GM12865 (cell line): ENCODE results near the gene B3GAT1.
"Not testable (repeated sequence)": the region's sequence is repeated elsewhere in the genome, so short reads cannot be mapped to it uniquely, and the experiment has no call there.

Experiments used
- DNase-seq: peaks from one replicate; pipeline ENCODE4 v3.0.0; 2010; ENCODE audit warnings: low read depth
- H3K4me3 ChIP-seq: 2 replicates; pipeline ENCODE4 v1.5.1; 2011; ENCODE audit warnings: mild to moderate bottlenecking, low read depth, low read length, control low read depth
- TF ChIP-seq, protein P1 (sequence below): IDR thresholded peaks from 2 replicates; pipeline ENCODE4 v1.5.1; 2011; ENCODE audit warnings: low read length, control low read depth, low read depth, inconsistent platforms; ENCODE audit not compliant: insufficient read depth; ENCODE audit errors: missing control alignments

B3GAT1 gene

GRCh38 chr11:134449713-134450112 lies 37.7 kb upstream of the B3GAT1 start:
- no peak overlapping the region for H3K4me3 ChIP-seq
- no peak for DNase-seq
- TF ChIP-seq, protein P1, sequence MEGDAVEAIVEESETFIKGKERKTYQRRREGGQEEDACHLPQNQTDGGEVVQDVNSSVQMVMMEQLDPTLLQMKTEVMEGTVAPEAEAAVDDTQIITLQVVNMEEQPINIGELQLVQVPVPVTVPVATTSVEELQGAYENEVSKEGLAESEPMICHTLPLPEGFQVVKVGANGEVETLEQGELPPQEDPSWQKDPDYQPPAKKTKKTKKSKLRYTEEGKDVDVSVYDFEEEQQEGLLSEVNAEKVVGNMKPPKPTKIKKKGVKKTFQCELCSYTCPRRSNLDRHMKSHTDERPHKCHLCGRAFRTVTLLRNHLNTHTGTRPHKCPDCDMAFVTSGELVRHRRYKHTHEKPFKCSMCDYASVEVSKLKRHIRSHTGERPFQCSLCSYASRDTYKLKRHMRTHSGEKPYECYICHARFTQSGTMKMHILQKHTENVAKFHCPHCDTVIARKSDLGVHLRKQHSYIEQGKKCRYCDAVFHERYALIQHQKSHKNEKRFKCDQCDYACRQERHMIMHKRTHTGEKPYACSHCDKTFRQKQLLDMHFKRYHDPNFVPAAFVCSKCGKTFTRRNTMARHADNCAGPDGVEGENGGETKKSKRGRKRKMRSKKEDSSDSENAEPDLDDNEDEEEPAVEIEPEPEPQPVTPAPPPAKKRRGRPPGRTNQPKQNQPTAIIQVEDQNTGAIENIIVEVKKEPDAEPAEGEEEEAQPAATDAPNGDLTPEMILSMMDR, result no peak

DNA sequence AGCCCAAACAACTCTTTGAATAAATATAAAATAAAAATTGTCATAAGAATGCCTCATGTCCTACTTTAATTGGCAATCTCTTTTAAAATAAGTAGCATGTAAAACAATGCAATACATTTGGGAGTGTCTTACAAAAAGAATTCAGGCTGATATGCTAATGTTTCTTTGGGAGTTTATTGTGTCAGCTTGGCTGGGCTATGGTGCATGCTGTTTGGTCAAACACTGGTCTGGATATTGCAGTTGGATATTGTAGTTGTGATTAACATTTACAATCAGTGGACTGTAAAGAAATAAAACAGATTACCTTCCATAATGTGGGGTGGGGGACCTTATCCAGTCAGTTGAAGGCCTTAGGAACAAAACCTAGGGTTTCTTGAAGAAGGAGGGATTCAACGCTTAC lies 37.0 kb upstream of the B3GAT1 start:
- H3K4me3 ChIP-seq, result no peak overlapping the region
- TF ChIP-seq, protein P1, result no peak
- DNase-seq, result no peak

- no peak overlapping the region for H3K4me3 ChIP-seq
- TF ChIP-seq, protein P1, result no peak
- no peak for DNase-seq
These were observed 35.7 kb upstream of the B3GAT1 start for GRCh38 chr11:134447696-134448095.

DNA sequence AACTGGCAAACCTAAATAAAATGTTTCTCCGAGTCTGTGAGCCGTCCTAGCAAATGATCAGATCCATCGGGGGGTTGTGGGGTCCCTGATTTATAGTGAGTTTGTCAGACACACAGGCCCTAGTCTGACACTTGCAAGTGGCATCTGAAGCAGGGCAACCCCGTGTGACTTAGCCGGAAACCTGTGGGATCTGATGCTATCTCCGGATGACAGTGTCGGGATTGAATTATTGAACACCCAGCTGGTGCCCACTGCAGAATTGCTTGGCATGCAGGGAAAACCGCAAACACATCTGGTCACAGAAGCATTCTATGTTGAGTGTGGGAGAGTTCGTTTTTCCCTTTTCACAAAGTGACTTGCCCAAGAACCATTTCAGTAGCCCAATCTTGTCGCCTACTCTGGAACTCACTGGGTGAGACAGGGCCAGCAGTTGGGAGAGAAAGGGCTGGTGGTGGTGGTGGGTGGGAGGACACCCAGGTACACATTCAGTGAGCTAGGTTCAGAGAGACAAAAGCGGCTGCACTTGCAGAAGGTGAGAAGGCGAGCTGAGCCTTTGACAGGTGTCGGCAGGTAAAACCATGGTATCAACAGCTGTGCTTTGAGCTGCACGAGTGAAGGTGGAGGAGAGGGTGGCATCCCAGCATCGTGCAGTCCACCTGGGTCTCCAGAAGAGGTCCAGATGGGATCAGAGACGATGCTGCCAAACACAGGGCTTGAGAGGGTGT lies 33.7 kb upstream of the B3GAT1 start:
- H3K4me3 ChIP-seq, result no peak overlapping the region
- DNase-seq, result no peak
- TF ChIP-seq, protein P1, result no peak

DNA sequence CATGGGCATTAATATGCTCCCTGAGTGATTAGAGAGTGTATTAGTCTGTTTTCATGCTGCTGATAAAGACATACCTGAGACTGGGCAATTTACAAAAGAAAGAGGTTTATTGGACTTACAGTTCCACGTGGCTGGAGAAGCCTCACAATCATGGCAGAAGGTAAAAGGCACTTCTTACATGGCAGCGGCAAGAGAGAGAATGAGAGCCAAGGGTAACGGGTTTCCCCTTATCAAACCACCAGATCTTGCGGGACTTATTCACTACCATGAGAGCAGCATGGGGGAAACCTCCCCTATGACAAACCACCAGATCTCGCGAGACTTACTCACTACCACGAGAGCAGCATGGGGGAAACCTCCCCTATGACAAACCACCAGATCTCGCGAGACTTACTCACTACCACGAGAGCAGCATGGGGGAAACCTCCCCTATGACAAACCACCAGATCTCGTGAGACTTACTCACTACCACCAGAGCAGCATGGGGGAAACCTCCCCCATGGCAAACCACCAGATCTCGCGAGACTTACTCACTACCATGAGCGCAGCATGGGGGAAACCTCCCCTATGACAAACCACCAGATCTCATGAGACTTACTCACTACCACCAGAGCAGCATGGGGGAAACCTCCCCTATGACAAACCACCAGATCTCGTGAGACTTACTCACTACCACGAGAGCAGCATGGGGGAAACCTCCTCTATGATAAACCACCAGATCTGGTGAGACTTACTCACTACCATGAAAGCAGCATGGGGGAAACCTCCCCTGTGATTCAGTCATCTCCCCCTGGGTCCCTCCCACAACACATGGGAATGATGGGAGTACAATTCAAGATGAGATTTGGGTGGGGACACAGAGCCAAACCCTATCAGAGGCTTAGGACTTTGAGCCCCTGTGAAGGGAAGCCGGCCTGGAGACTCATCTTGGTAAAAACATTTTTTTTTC lies 32.4 kb upstream of the B3GAT1 start:
- DNase-seq, result peak; percentile 12
- not testable (repeated sequence) for H3K4me3 ChIP-seq

- DNase-seq, result no peak
- TF ChIP-seq, protein P1, result no peak
- no peak overlapping the region for H3K4me3 ChIP-seq
These were observed 31.2 kb upstream of the B3GAT1 start for GRCh38 chr11:134443246-134443645.

GRCh38 chr11:134442246-134442645 lies 30.2 kb upstream of the B3GAT1 start:
- DNase-seq, result no peak
- TF ChIP-seq, protein P1, result no peak
- H3K4me3 ChIP-seq, result no peak overlapping the region
